IMR-90 (cell line): ENCODE measurements around the gene DOCK2.

Source experiments
- CHD1 ChIP-seq: IDR thresholded peaks from 2 replicates; pipeline ENCODE4 v1.6.1; 2012; ENCODE audit warnings: low read depth, low read length, improper control_type of control experiment
- CTCF ChIP-seq: conservative IDR thresholded peaks from 2 replicates; pipeline ENCODE4 v1.5.1; 2012; ENCODE audit warnings: mild to moderate bottlenecking, low read depth, low read length, improper control_type of control experiment
- MAFK ChIP-seq: IDR thresholded peaks from 2 replicates; pipeline ENCODE4 v1.6.1; 2012; ENCODE audit warnings: low read depth, low read length, improper control_type of control experiment
- POLR2A ChIP-seq: IDR thresholded peaks from 2 replicates; pipeline ENCODE4 v1.6.1; 2012; ENCODE audit warnings: mild to moderate bottlenecking, low read depth, low read length
- RAD21 ChIP-seq: IDR thresholded peaks from 2 replicates; pipeline ENCODE4 v1.6.1; 2012; ENCODE audit warnings: low read length, improper control_type of control experiment
- RFX5 ChIP-seq: IDR thresholded peaks from 2 replicates; pipeline ENCODE4 v1.8.0; 2012; ENCODE audit warnings: low read depth, mild to moderate bottlenecking, low read length, moderate library complexity

- no peak for TF ChIP-seq CHD1
- TF ChIP-seq CTCF: no peak
- no peak for TF ChIP-seq POLR2A
- no peak for TF ChIP-seq RAD21
- no peak for TF ChIP-seq RFX5
- TF ChIP-seq MAFK: no peak
Observed at GRCh38 chr5:169978714-169979113, 341.6 kb downstream of the DOCK2 start.
